HepG2 (cell line): Measurements from ENCODE around the gene KRABD2.

Source experiments
- ATAC-seq: fragments of 200-7000 bp; cut with Tn5 transposase; 3 replicates; pipeline ENCODE4 v1.9.1; 2020; ENCODE audit warnings: mild to moderate bottlenecking, moderate library complexity
- BruUV-seq: library from RNA; stranded (reverse); fragments of 400-500 nt; replicated peaks from 2 replicates; lab custom pipeline; 2021; lab: Mats Ljungman, UMichigan
- CTCF ChIA-PET: fragments of 300-600 bp; formaldehyde crosslinking; extraction: SDS; loops from one replicate; lab custom pipeline; 2021; ENCODE audit warnings: low total read pairs, inconsistent platforms, low intra/inter-chr PET ratio; lab: Yijun Ruan, JAX
- POLR2A ChIA-PET: fragments of 350-600 bp; sonication (Branson Sonifier 250); formaldehyde crosslinking; loops from one replicate; lab custom pipeline; 2020; ENCODE audit warnings: antibody characterized with exemption, inconsistent platforms; lab: Yijun Ruan, JAX
- DNase-seq: peaks from one replicate; pipeline ENCODE4 v3.0.0-alpha.2; 2015; ENCODE audit warnings: low spot score
- FAIRE-seq: peaks from 3 replicates; lab custom pipeline; 2011; peaks lifted over from hg19 to GRCh38; lab: Jason Lieb, UNC
- H2AFZ ChIP-seq: one replicate; pipeline ENCODE4 v1.6.1; 2011; ENCODE audit warnings: low read length, inconsistent platforms
- H3K27ac ChIP-seq: fragments of 300-600 bp; 3 replicates; pipeline ENCODE4 v1.8.0; 2011; ENCODE audit warnings: mixed run types, mild to moderate bottlenecking, mixed read lengths, low read length, inconsistent platforms; ENCODE audit not compliant: insufficient read depth; ENCODE audit errors: extremely low read length
- H3K27me3 ChIP-seq, 2 experiments: fragments of 200-600 bp in 1 of 2; 2 replicates in 1 of 2; 3 replicates in 1 of 2; pipeline versions ENCODE4 v1.6.0 to v1.8.0; 2011; ENCODE audit warnings: low read length in 2 of 2, mild to moderate bottlenecking in 2 of 2, moderate library complexity in 2 of 2, inconsistent platforms in 1 of 2; ENCODE audit not compliant: insufficient read depth in 2 of 2, control insufficient read depth in 1 of 2
- H3K36me3 ChIP-seq, 2 experiments: fragments of 200-600 bp in 1 of 2; replicated peaks in 1 of 2; 2 replicates in 1 of 2; 3 replicates in 1 of 2; pipeline versions ENCODE4 v1.5.1 to v1.8.0; 2011; ENCODE audit warnings: low read length in 2 of 2, inconsistent platforms in 1 of 2; ENCODE audit not compliant: insufficient read depth in 2 of 2, control insufficient read depth in 1 of 2
- H3K4me1 ChIP-seq: 2 replicates; pipeline ENCODE4 v1.5.1; 2012; ENCODE audit warnings: low read length, inconsistent platforms; ENCODE audit not compliant: insufficient read depth
- H3K4me2 ChIP-seq: 2 replicates; pipeline ENCODE4 v1.6.0; 2011; ENCODE audit warnings: low read depth, low read length, inconsistent platforms
- H3K4me3 ChIP-seq, 3 experiments: fragments of 200-600 bp in 1 of 3; sonication (generic), shearing (Covaris generic) in 1 of 3; replicated peaks in 1 of 3; 2 replicates each; pipeline ENCODE4 v1.5.1; 2011 to 2016; ENCODE audit warnings: low read length in 3 of 3, inconsistent platforms in 2 of 3, low read depth in 2 of 3, mild to moderate bottlenecking in 2 of 3, control low read depth in 1 of 3, mixed read lengths in 1 of 3; ENCODE audit not compliant: insufficient read depth in 1 of 3
- H3K79me2 ChIP-seq: one replicate; pipeline ENCODE4 v1.6.1; 2011; ENCODE audit warnings: low read length, inconsistent platforms; ENCODE audit not compliant: insufficient read depth
- H3K9ac ChIP-seq: 2 replicates; pipeline ENCODE4 v1.6.0; 2011; ENCODE audit warnings: mild to moderate bottlenecking, low read depth, low read length, inconsistent platforms; ENCODE audit not compliant: insufficient read depth
- H3K9me3 ChIP-seq: 2 replicates; pipeline ENCODE4 v1.5.1; 2012; ENCODE audit warnings: mild to moderate bottlenecking, low read length
- H4K20me1 ChIP-seq: 2 replicates; pipeline ENCODE4 v1.6.0; 2011; ENCODE audit warnings: inconsistent platforms, mild to moderate bottlenecking, low read length, moderate library complexity; ENCODE audit not compliant: insufficient read depth
- BHLHE40 ChIP-seq: IDR thresholded peaks from 2 replicates; pipeline ENCODE4 v1.6.1; 2011; ENCODE audit warnings: low read length, improper control_type of control experiment
- FOXM1 ChIP-seq: sonication (generic); formaldehyde crosslinking; IDR thresholded peaks from 2 replicates; pipeline ENCODE4 v1.5.0; 2020; ENCODE audit warnings: missing genetic modification reagents
- PHF8 ChIP-seq: sonication (generic); formaldehyde crosslinking; IDR thresholded peaks from 2 replicates; pipeline ENCODE4 v1.5.0; 2020; ENCODE audit warnings: missing genetic modification reagents
- ZNF224 ChIP-seq: sonication (generic); formaldehyde crosslinking; IDR thresholded peaks from 2 replicates; pipeline ENCODE4 v1.5.0; 2020; ENCODE audit warnings: mild to moderate bottlenecking, missing genetic modification reagents
- ZNF558 ChIP-seq: sonication (generic); formaldehyde crosslinking; IDR thresholded peaks from 2 replicates; pipeline ENCODE4 v1.9.0; 2022; ENCODE audit warnings: mild to moderate bottlenecking, missing genetic modification reagents, borderline replicate concordance
- WGBS: methylation state at CpG from one replicate; pipeline ENCODE4 v1.1.6; 2017; ENCODE audit warnings: low lambda C conversion rate; 5-methylcytosine and 5-hydroxymethylcytosine counted together
- in situ Hi-C: cut with HindIII; loops from 2 replicates; pipeline ENCODE4 v1.10.0; 2017; ENCODE audit warnings: low pct_unique_long_range_greater_than_20kb; ENCODE audit not compliant: extremely low pct_ligation_motif_present
- intact Hi-C: fragments of 100-400 bp; cut with micrococcal nuclease; formaldehyde crosslinking; loops from one replicate; pipeline ENCODE4 v1.10.0; 2022; ENCODE audit not compliant: unreplicated experiment
- TF ChIP-seq, protein P1 (sequence below): IDR thresholded peaks from 2 replicates; pipeline ENCODE4 v1.4.0; 2020; ENCODE audit warnings: mild to moderate bottlenecking, missing genetic modification reagents
- TF ChIP-seq, protein P2 (sequence below), 2 experiments: sonication (generic) in 1 of 2; formaldehyde crosslinking in 1 of 2; IDR thresholded peaks; 2 replicates each; pipeline versions ENCODE4 v1.4.0 to v1.6.1; 2016 to 2020; ENCODE audit warnings: borderline replicate concordance in 1 of 2, low read depth in 1 of 2, mild to moderate bottlenecking in 1 of 2, missing genetic modification reagents in 1 of 2
- TF ChIP-seq, protein P3 (sequence below): sonication (generic); formaldehyde crosslinking; IDR thresholded peaks from 2 replicates; pipeline ENCODE4 v1.5.0; 2020; ENCODE audit warnings: mild to moderate bottlenecking, missing genetic modification reagents
- TF ChIP-seq, protein P4 (sequence below): sonication (generic); formaldehyde crosslinking; conservative IDR thresholded peaks from 2 replicates; pipeline ENCODE4 v1.4.0; 2020; ENCODE audit warnings: missing genetic modification reagents
- TF ChIP-seq, protein P5 (sequence below): sonication (generic); formaldehyde crosslinking; IDR thresholded peaks from 2 replicates; pipeline ENCODE4 v1.9.0; 2021; ENCODE audit warnings: missing genetic modification reagents, borderline replicate concordance

Gene KRABD2

DNA sequence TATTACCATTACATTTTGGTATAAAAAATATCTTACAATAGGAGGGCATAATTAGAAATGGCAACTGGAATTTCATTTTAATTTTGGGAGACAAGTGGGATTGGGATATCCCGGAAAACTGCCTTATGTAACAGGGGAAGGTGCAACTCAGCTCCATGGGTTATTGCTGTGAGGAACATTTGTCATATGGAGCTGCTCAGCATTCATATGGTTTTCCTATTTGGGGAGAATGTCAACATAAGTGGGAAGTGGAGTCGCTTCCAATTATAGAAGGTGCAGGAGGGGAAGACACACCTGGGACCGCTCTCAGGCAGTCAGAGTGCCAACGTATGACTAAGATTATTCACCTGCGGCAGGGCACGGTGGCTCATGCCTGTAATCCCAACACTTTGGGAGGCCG, 26.2 kb downstream of the KRABD2 start:
- no peaks in the 10 kb centered on the region for H4K20me1 ChIP-seq
- H2AFZ ChIP-seq, result no peak overlapping the region
- no peak overlapping the region for H3K9ac ChIP-seq
- no peak overlapping the region for H3K4me3 ChIP-seq
- FAIRE-seq (no peak), ATAC-seq (no peak), DNase-seq (no peak)
- no peaks in the 10 kb centered on the region for H3K36me3 ChIP-seq
- no peaks in the 10 kb centered on the region for H3K79me2 ChIP-seq
- H3K4me2 ChIP-seq, result no peak overlapping the region
- in situ Hi-C loops, result no loop called here
- ChIA-PET POLR2A (no interaction called here), CTCF (no interaction called here)
- H3K27me3 ChIP-seq, result peaks cover 0 to 14% of the 10 kb centered on the region in 2 experiments; a peak in 2 of 5 replicates
- intact Hi-C loops, result no loop called here
- H3K27ac ChIP-seq, result no peak overlapping the region
- 67% methylated on average over 6 of the region's 7 CpGs for WGBS
- no peaks in the 10 kb centered on the region for H3K4me1 ChIP-seq
- H3K9me3 ChIP-seq, result no peaks in the 10 kb centered on the region
- BruUV-seq, result no TSS peak
- TF ChIP-seq, protein P1, sequence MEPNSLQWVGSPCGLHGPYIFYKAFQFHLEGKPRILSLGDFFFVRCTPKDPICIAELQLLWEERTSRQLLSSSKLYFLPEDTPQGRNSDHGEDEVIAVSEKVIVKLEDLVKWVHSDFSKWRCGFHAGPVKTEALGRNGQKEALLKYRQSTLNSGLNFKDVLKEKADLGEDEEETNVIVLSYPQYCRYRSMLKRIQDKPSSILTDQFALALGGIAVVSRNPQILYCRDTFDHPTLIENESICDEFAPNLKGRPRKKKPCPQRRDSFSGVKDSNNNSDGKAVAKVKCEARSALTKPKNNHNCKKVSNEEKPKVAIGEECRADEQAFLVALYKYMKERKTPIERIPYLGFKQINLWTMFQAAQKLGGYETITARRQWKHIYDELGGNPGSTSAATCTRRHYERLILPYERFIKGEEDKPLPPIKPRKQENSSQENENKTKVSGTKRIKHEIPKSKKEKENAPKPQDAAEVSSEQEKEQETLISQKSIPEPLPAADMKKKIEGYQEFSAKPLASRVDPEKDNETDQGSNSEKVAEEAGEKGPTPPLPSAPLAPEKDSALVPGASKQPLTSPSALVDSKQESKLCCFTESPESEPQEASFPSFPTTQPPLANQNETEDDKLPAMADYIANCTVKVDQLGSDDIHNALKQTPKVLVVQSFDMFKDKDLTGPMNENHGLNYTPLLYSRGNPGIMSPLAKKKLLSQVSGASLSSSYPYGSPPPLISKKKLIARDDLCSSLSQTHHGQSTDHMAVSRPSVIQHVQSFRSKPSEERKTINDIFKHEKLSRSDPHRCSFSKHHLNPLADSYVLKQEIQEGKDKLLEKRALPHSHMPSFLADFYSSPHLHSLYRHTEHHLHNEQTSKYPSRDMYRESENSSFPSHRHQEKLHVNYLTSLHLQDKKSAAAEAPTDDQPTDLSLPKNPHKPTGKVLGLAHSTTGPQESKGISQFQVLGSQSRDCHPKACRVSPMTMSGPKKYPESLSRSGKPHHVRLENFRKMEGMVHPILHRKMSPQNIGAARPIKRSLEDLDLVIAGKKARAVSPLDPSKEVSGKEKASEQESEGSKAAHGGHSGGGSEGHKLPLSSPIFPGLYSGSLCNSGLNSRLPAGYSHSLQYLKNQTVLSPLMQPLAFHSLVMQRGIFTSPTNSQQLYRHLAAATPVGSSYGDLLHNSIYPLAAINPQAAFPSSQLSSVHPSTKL, result no peak
- TF ChIP-seq, protein P2, sequence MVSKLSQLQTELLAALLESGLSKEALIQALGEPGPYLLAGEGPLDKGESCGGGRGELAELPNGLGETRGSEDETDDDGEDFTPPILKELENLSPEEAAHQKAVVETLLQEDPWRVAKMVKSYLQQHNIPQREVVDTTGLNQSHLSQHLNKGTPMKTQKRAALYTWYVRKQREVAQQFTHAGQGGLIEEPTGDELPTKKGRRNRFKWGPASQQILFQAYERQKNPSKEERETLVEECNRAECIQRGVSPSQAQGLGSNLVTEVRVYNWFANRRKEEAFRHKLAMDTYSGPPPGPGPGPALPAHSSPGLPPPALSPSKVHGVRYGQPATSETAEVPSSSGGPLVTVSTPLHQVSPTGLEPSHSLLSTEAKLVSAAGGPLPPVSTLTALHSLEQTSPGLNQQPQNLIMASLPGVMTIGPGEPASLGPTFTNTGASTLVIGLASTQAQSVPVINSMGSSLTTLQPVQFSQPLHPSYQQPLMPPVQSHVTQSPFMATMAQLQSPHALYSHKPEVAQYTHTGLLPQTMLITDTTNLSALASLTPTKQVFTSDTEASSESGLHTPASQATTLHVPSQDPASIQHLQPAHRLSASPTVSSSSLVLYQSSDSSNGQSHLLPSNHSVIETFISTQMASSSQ (IDR thresholded peaks at IDR 0.05; ENCODE audit: low read depth), result no peak
- TF ChIP-seq, protein P2 (CRISPR knock-in tag; IDR thresholded peaks at IDR 0.05; ENCODE audit: borderline replicate concordance), result no peak
- TF ChIP-seq, protein P3, sequence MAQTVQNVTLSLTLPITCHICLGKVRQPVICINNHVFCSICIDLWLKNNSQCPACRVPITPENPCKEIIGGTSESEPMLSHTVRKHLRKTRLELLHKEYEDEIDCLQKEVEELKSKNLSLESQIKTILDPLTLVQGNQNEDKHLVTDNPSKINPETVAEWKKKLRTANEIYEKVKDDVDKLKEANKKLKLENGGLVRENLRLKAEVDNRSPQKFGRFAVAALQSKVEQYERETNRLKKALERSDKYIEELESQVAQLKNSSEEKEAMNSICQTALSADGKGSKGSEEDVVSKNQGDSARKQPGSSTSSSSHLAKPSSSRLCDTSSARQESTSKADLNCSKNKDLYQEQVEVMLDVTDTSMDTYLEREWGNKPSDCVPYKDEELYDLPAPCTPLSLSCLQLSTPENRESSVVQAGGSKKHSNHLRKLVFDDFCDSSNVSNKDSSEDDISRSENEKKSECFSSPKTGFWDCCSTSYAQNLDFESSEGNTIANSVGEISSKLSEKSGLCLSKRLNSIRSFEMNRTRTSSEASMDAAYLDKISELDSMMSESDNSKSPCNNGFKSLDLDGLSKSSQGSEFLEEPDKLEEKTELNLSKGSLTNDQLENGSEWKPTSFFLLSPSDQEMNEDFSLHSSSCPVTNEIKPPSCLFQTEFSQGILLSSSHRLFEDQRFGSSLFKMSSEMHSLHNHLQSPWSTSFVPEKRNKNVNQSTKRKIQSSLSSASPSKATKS (CRISPR knock-in tag), result no peak
- TF ChIP-seq ZNF224 (CRISPR knock-in tag) (no peak), ZNF558 (CRISPR knock-in tag) (no peak), FOXM1 (no peak), PHF8 (CRISPR knock-in tag) (no peak), BHLHE40 (no peak)
- TF ChIP-seq, protein P4, sequence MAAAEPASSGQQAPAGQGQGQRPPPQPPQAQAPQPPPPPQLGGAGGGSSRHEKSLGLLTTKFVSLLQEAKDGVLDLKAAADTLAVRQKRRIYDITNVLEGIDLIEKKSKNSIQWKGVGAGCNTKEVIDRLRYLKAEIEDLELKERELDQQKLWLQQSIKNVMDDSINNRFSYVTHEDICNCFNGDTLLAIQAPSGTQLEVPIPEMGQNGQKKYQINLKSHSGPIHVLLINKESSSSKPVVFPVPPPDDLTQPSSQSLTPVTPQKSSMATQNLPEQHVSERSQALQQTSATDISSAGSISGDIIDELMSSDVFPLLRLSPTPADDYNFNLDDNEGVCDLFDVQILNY, result no peak
- TF ChIP-seq, protein P5, sequence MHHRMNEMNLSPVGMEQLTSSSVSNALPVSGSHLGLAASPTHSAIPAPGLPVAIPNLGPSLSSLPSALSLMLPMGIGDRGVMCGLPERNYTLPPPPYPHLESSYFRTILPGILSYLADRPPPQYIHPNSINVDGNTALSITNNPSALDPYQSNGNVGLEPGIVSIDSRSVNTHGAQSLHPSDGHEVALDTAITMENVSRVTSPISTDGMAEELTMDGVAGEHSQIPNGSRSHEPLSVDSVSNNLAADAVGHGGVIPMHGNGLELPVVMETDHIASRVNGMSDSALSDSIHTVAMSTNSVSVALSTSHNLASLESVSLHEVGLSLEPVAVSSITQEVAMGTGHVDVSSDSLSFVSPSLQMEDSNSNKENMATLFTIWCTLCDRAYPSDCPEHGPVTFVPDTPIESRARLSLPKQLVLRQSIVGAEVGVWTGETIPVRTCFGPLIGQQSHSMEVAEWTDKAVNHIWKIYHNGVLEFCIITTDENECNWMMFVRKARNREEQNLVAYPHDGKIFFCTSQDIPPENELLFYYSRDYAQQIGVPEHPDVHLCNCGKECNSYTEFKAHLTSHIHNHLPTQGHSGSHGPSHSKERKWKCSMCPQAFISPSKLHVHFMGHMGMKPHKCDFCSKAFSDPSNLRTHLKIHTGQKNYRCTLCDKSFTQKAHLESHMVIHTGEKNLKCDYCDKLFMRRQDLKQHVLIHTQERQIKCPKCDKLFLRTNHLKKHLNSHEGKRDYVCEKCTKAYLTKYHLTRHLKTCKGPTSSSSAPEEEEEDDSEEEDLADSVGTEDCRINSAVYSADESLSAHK (CRISPR knock-in tag), result no peak
